GM18498 (cell line): ENCODE results near the gene UBL4B.

ENCODE experiments used
- ATAC-seq: cut with Tn5 transposase; IDR thresholded peaks from one replicate; pipeline ENCODE4 v1.9.1; 2021; ENCODE audit warnings: mild to moderate bottlenecking, moderate library complexity; ENCODE audit not compliant: unreplicated experiment

UBL4B gene

DNA sequence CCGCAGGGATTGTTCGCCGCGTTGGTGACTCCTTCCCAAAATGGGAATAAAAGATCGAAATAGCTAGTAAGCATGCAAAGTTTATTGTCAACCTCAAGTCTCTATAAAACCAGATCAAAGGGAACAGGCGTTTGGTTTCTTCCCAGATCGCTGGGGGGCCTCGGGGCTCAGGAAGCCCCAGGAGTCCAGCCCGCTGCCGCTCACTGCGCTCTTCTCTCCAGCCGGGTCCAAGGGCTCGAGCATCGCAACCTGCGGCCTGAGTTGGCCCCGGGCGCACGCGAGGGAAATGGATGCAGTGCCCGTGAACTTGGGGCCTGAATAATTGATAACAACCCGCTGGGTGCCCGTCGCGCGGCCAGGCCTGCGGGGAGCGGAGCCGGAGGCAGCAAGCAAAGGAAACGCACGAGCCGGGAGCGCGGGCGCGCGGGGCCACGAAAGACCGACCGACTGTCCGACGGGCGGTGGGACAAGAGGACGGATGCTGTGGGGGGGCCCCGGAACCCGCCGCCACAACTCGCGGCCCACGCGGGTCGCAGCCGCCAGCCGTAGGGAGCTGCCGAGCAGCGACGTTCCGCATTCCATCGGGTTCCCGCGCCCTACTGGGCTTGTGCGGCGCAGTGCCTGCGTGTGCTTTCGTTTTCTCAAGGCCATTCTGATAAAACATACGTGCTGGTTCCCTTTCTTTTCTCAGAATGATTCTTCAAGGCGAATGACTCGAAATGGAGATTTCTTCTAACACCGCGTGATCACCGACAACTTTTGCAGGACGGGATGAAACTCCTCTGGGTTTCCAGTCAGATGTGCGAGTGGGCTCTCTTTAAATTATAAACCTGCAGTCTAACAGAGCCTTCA lies 27.8 kb upstream of the UBL4B start:
- no peak for ATAC-seq

DNA sequence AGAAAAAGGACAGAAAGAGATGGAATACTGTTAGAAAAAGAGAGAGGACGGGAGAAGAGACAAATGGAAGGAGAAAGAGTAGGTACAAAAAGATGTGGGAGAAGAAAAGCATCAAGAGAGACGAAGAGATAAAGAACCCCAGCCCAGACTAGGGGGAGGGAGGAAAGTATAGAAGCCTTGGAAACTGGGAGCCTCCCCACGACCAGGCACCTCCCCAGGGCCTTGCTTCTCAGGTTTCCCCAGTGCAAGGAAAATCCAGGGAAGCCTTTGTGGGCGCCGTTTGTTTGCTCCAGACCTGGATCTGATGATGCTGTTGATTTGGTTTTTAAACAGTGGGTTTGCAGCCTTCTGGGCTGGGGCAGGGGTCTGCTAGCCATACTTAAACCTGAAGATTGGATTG lies 26.6 kb upstream of the UBL4B start:
- no peak for ATAC-seq

- ATAC-seq: no peak
Observed at GRCh38 chr1:110086961-110087360, 25.3 kb upstream of the UBL4B start.

DNA sequence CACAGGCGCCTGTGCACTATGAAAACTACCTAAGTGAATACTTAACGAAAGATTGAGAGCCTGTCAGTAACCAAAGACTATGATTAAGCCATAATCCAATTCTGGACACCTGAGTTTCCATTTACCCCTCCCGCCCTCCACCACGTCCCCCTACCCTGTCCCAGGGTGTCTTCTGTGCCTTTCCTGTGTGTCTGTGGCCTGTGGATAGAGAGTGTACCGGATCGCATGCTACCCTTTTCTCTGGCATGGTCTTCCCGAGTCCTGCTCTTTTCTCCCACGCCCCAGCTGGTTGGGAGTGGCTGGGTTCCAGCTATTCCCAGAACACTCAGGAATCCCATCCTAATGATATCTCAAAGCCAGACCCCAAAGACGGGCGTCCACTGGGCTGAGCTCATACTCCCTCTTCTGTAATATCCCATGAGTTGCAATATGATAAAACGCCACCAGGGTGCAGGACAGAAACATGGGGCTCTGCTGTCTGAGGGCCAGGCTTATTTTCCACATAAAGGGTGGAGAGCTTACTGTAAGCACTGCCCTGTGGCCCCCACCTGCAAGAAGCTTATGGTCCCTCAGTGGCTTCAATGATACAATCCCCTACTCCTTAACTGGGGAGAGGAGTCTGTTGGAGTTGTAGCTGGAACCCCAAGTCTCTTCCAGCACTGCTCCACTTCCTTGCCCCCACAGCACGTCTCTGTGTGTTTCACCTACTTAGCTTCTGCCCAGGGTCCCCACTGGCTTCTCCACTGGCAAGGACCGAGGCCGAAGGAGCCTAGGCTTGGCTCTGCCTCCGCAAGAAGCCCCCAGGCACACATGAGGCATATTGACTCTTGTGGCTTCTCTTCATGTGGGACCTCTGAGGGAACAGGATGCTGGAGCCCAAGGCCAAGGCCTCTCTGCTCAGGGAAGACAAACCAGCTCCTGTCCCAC lies 24.2 kb upstream of the UBL4B start:
- ATAC-seq: peak; percentile 58

GRCh38 chr1:110088739-110089316 lies 23.4 kb upstream of the UBL4B start:
- ATAC-seq: no peak

GRCh38 chr1:110089561-110090275 lies 22.5 kb upstream of the UBL4B start:
- no peak for ATAC-seq

- ATAC-seq: no peak
Observed at GRCh38 chr1:110091381-110091780, 20.9 kb upstream of the UBL4B start.

- ATAC-seq: no peak
Observed at GRCh38 chr1:110091791-110092190, 20.5 kb upstream of the UBL4B start.

GRCh38 chr1:110092991-110093390 lies 19.3 kb upstream of the UBL4B start:
- ATAC-seq: no peak

GRCh38 chr1:110094931-110095654 lies 17.1 kb upstream of the UBL4B start:
- ATAC-seq: no peak

GRCh38 chr1:110097507-110098221 lies 14.6 kb upstream of the UBL4B start:
- no peak for ATAC-seq

GRCh38 chr1:110098222-110099026 lies 13.8 kb upstream of the UBL4B start:
- no peak for ATAC-seq

- no peak for ATAC-seq
Observed at GRCh38 chr1:110100335-110100734, 11.9 kb upstream of the UBL4B start.

- ATAC-seq: no peak
Observed at GRCh38 chr1:110102081-110102480, 10.2 kb upstream of the UBL4B start.

- ATAC-seq: no peak
Observed at GRCh38 chr1:110106013-110106941, 6.0 kb upstream of the UBL4B start.

GRCh38 chr1:110107867-110108469 lies 4.3 kb upstream of the UBL4B start:
- ATAC-seq: no peak

- no peak for ATAC-seq
Observed at GRCh38 chr1:110111081-110111480, 1.2 kb upstream of the UBL4B start.
